HG03354 (cell line): ENCODE measurements around the gene TRIO.

Experiments
- ATAC-seq: cut with Tn5 transposase; IDR thresholded peaks from one replicate; pipeline ENCODE4 v1.9.1; 2021; ENCODE audit warnings: mild to moderate bottlenecking; ENCODE audit not compliant: unreplicated experiment, poor library complexity, severe bottlenecking

The TRIO gene

GRCh38 chr5:14144586-14145434 lies 1.7 kb downstream of the TRIO start:
- peak; percentile 57 for ATAC-seq

- ATAC-seq: no peak
Observed at GRCh38 chr5:14145435-14146334, 2.5 kb downstream of the TRIO start.

GRCh38 chr5:14146725-14147124 lies 3.6 kb downstream of the TRIO start:
- no peak for ATAC-seq

GRCh38 chr5:14147210-14147609 lies 4.1 kb downstream of the TRIO start:
- no peak for ATAC-seq

- no peak for ATAC-seq
Observed at GRCh38 chr5:14148483-14148882, 5.3 kb downstream of the TRIO start.

- ATAC-seq: peak; percentile 26
Observed at GRCh38 chr5:14148890-14149671, 5.9 kb downstream of the TRIO start.

- peak; percentile 2 for ATAC-seq
Observed at GRCh38 chr5:14149672-14150274, 6.6 kb downstream of the TRIO start.

GRCh38 chr5:14151416-14151815 lies 8.3 kb downstream of the TRIO start:
- ATAC-seq: no peak

- ATAC-seq: no peak
Observed at GRCh38 chr5:14153071-14153864, 10.1 kb downstream of the TRIO start.

- ATAC-seq: peak; percentile 37
Observed at GRCh38 chr5:14153932-14154731, 11.0 kb downstream of the TRIO start.

GRCh38 chr5:14155075-14155474 lies 11.9 kb downstream of the TRIO start:
- peak; percentile 56 for ATAC-seq

- ATAC-seq: no peak
Observed at GRCh38 chr5:14155739-14156138, 12.6 kb downstream of the TRIO start.

- ATAC-seq: peak; percentile 2
Observed at GRCh38 chr5:14156290-14156649, 13.1 kb downstream of the TRIO start.

- ATAC-seq: peak; percentile 77
Observed at GRCh38 chr5:14156650-14157492, 13.7 kb downstream of the TRIO start.

GRCh38 chr5:14157493-14157782 lies 14.3 kb downstream of the TRIO start:
- ATAC-seq: no peak

- ATAC-seq: no peak
Observed at GRCh38 chr5:14158890-14159666, 15.9 kb downstream of the TRIO start.
